SK-N-SH (cell line): ENCODE measurements around the gene PPP1R14B. TPM values are rescaled to one million over a fixed set of nuclear protein-coding genes. Genes with fewer than 3 reads are reported as not detected.

ENCODE experiments used
- CTCF ChIA-PET: fragments of 300-600, 350-600 bp; formaldehyde crosslinking; extraction: SDS; loops from one replicate; lab custom pipeline; 2021; lab: Yijun Ruan, JAX
- POLR2A ChIA-PET: fragments of 350-600 bp; sonication (Branson Sonifier 250); formaldehyde crosslinking; extraction: SDS; loops from one replicate; lab custom pipeline; 2020; ENCODE audit warnings: antibody characterized with exemption, inconsistent platforms; lab: Yijun Ruan, JAX
- DNase-seq: peaks from one replicate; pipeline ENCODE4 v3.0.0; 2012
- H2AFZ ChIP-seq: fragments of 200-600 bp; sonication (generic); 2 replicates; pipeline ENCODE4 v1.8.1; 2016; ENCODE audit warnings: antibody characterized with exemption, mild to moderate bottlenecking, low read depth
- H3F3A ChIP-seq: fragments of 200-600 bp; sonication (generic); replicated peaks from 2 replicates; pipeline ENCODE3; 2016; ENCODE audit warnings: antibody characterized with exemption, mild to moderate bottlenecking; ENCODE audit not compliant: insufficient read depth
- H3K27ac ChIP-seq, 2 experiments: fragments of 200-500 bp in 1 of 2; fragments of 200-600 bp in 1 of 2; sonication (Bioruptor generic) in 1 of 2; sonication (generic), shearing (Covaris generic) in 1 of 2; 2 replicates each; pipeline versions ENCODE4 v1.5.1 to v1.6.1; 2014 to 2016; ENCODE audit warnings: low read depth in 2 of 2, inconsistent platforms in 1 of 2, low read length in 1 of 2, mild to moderate bottlenecking in 1 of 2, mixed read lengths in 1 of 2
- H3K27me3 ChIP-seq: fragments of 200-600 bp; sonication (generic), shearing (Covaris generic); 2 replicates; pipeline ENCODE4 v1.6.1; 2016; ENCODE audit warnings: mixed run types; ENCODE audit not compliant: insufficient read depth
- H3K36me3 ChIP-seq, 2 experiments: fragments of 200-500 bp in 1 of 2; fragments of 200-600 bp in 1 of 2; sonication (Bioruptor generic) in 1 of 2; sonication (generic) in 1 of 2; replicated peaks in 1 of 2; 2 replicates each; pipeline versions ENCODE3 to v1.5.1; 2014 to 2016; ENCODE audit warnings: low read length in 1 of 2, mild to moderate bottlenecking in 1 of 2; ENCODE audit not compliant: insufficient read depth in 2 of 2, control insufficient read depth in 1 of 2
- H3K4me1 ChIP-seq, 2 experiments: fragments of 200-500 bp in 1 of 2; fragments of 200-600 bp in 1 of 2; sonication (Bioruptor generic) in 1 of 2; sonication (generic), shearing (Covaris generic) in 1 of 2; 2 replicates each; pipeline versions ENCODE4 v1.5.1 to v1.6.1; 2014 to 2016; ENCODE audit warnings: low read depth in 1 of 2, low read length in 1 of 2, mixed run types in 1 of 2; ENCODE audit not compliant: insufficient read depth in 2 of 2, control insufficient read depth in 1 of 2
- H3K4me2 ChIP-seq: fragments of 200-600 bp; sonication (generic), shearing (Covaris generic); 2 replicates; pipeline ENCODE4 v1.6.1; 2017; ENCODE audit warnings: mixed run types
- H3K4me3 ChIP-seq, 2 experiments: fragments of 200-500 bp in 1 of 2; fragments of 200-600 bp in 1 of 2; sonication (Bioruptor generic) in 1 of 2; sonication (generic), shearing (Covaris generic) in 1 of 2; 2 replicates each; pipeline versions ENCODE4 v1.5.1 to v1.8.1; 2014 to 2016; ENCODE audit warnings: low read depth in 2 of 2, inconsistent platforms in 1 of 2, low read length in 1 of 2, mild to moderate bottlenecking in 1 of 2, mixed read lengths in 1 of 2, moderate library complexity in 1 of 2
- H3K79me2 ChIP-seq: fragments of 200-600 bp; sonication (generic); 2 replicates; pipeline ENCODE4 v1.8.1; 2017; ENCODE audit warnings: mild to moderate bottlenecking; ENCODE audit not compliant: insufficient read depth
- H3K9ac ChIP-seq: fragments of 200-600 bp; sonication (generic); 2 replicates; pipeline ENCODE4 v1.6.1; 2017; ENCODE audit warnings: mixed run types
- H3K9me2 ChIP-seq: fragments of 200-600 bp; sonication (generic); 2 replicates; pipeline ENCODE4 v1.6.1; 2017; ENCODE audit warnings: mixed run types
- H3K9me3 ChIP-seq: fragments of 200-600 bp; sonication (generic); 2 replicates; pipeline ENCODE4 v1.6.1; 2017; ENCODE audit warnings: mixed run types, mild to moderate bottlenecking, moderate library complexity
- H4K20me1 ChIP-seq: fragments of 200-600 bp; sonication (generic); 2 replicates; pipeline ENCODE4 v1.6.1; 2017; ENCODE audit warnings: mild to moderate bottlenecking, mixed run types; ENCODE audit not compliant: insufficient read depth
- CHD2 ChIP-seq: fragments of 150-350 bp; IDR thresholded peaks from 2 replicates; pipeline ENCODE4 v1.6.1; 2018; ENCODE audit warnings: low read length; ENCODE audit not compliant: partially characterized antibody
- ELF1 ChIP-seq: IDR thresholded peaks from 2 replicates; pipeline ENCODE4 v1.4.0; 2012
- EZH2phosphoT487 ChIP-seq: fragments of 200-600 bp; sonication (generic); IDR thresholded peaks from 2 replicates; pipeline ENCODE4 v1.6.1; 2017; ENCODE audit warnings: low read depth, mixed run types, mild to moderate bottlenecking, antibody characterized with exemption, moderate library complexity, borderline replicate concordance
- FOSL2 ChIP-seq: IDR thresholded peaks from 2 replicates; pipeline ENCODE4 v1.4.0; 2012; ENCODE audit warnings: low read depth, mild to moderate bottlenecking, moderate library complexity, borderline replicate concordance
- FOXM1 ChIP-seq: IDR thresholded peaks from 2 replicates; pipeline ENCODE4 v1.4.0; 2012; ENCODE audit warnings: low read depth, mild to moderate bottlenecking
- GABPA ChIP-seq: IDR thresholded peaks from 2 replicates; pipeline ENCODE4 v1.4.0; 2012; ENCODE audit warnings: low read depth, mild to moderate bottlenecking
- GATA2 ChIP-seq: sonication (generic); formaldehyde crosslinking; IDR thresholded peaks from 2 replicates; pipeline ENCODE4 v1.5.0; 2020; ENCODE audit warnings: mild to moderate bottlenecking, missing genetic modification reagents
- JUND ChIP-seq: IDR thresholded peaks from 2 replicates; pipeline ENCODE4 v1.4.0; 2012
- NFIC ChIP-seq: IDR thresholded peaks from 2 replicates; pipeline ENCODE4 v1.4.0; 2012; ENCODE audit warnings: borderline replicate concordance
- NRF1 ChIP-seq: IDR thresholded peaks from 2 replicates; pipeline ENCODE4 v1.6.1; 2012; ENCODE audit warnings: low read depth, mild to moderate bottlenecking, low read length
- RAD21 ChIP-seq: IDR thresholded peaks from 2 replicates; pipeline ENCODE4 v1.6.1; 2012; ENCODE audit warnings: mild to moderate bottlenecking, low read length
- RXRA ChIP-seq: IDR thresholded peaks from 2 replicates; pipeline ENCODE4 v1.4.0; 2012; ENCODE audit warnings: low read depth, mild to moderate bottlenecking, borderline replicate concordance
- TAF1 ChIP-seq: IDR thresholded peaks from 2 replicates; pipeline ENCODE4 v1.6.1; 2012; ENCODE audit warnings: low read depth, mild to moderate bottlenecking, low read length, moderate library complexity, borderline replicate concordance
- TCF12 ChIP-seq: IDR thresholded peaks from 2 replicates; pipeline ENCODE4 v1.4.0; 2012
- USF1 ChIP-seq: IDR thresholded peaks from 2 replicates; pipeline ENCODE4 v1.4.0; 2012; ENCODE audit warnings: low read depth, borderline replicate concordance
- USF2 ChIP-seq: fragments of 150-350 bp; IDR thresholded peaks from 2 replicates; pipeline ENCODE4 v1.6.1; 2017; ENCODE audit warnings: antibody characterized with exemption, low read length, low read depth, borderline replicate concordance
- YY1 ChIP-seq: IDR thresholded peaks from 2 replicates; pipeline ENCODE4 v1.4.0; 2012; ENCODE audit warnings: low read depth, mild to moderate bottlenecking
- ZBTB33 ChIP-seq: IDR thresholded peaks from 2 replicates; pipeline ENCODE4 v1.4.0; 2012; ENCODE audit warnings: low read depth, borderline replicate concordance
- WGBS: methylation state at CpG from one replicate; pipeline ENCODE4 v1.1.6; 2017; ENCODE audit warnings: low lambda C conversion rate; 5-methylcytosine and 5-hydroxymethylcytosine counted together
- polyA plus RNA-seq, 3 experiments: library from polyadenylated mRNA; depleted of rRNA; stranded (reverse); fragments of >200 nt; gene quantifications; 2 replicates each; pipeline ENCODE4 v1.2.3, GENCODE V29; 2012
- TF ChIP-seq, protein P1 (sequence below): IDR thresholded peaks from 2 replicates; pipeline ENCODE4; 2012
- TF ChIP-seq, protein P2 (sequence below): fragments of 200-600 bp; sonication (generic); IDR thresholded peaks from 2 replicates; pipeline ENCODE4 v1.6.1; 2017; ENCODE audit warnings: antibody characterized with exemption, mild to moderate bottlenecking, moderate library complexity

The PPP1R14B gene
- polyA plus RNA-seq, 1 of the 3 experiments (the other 2 are of a cell fraction): 523 TPM

GRCh38 chr11:64241241-64241490 is 5.6 kb downstream of the PPP1R14B start:
- Histone ChIP-seq H3K36me3 (peaks cover 10 to 32% of the 10 kb centered on the region in 2 experiments), H3K4me2 (peak overlapping the region; percentile 93), H2AFZ (peak overlapping the region; percentile 63; the same call in 1 of the 2 replicates), H3K9me2 (no peaks in the 10 kb centered on the region), H3K27me3 (no peaks in the 10 kb centered on the region), H3K27ac (peak overlapping the region; percentile 94 to 98), H3K4me3 (peak overlapping the region; percentile 64 to 92), H3K4me1 (peaks cover 15 to 38% of the 10 kb centered on the region in 2 experiments; a peak in 2 of 4 replicates), H3K9me3 (no peaks in the 10 kb centered on the region), H4K20me1 (no peaks in the 10 kb centered on the region), H3F3A (peaks cover 28% of the 10 kb centered on the region), H3K9ac (peak overlapping the region; percentile 83), H3K79me2 (peaks cover 46% of the 10 kb centered on the region)
- no peak for TF ChIP-seq EZH2phosphoT487
- no peak for TF ChIP-seq USF1
- TF ChIP-seq JUND: no peak
- no peak for DNase-seq
- ChIA-PET POLR2A (interaction anchor here (0.6 to 12.4 kb wide), 11 partner anchors 8 to 152 kb away, joined by 3 to 112 read pairs (median 4); partner anchors contain the start of genes BAD, DNAJC4, ESRRA and GPR137), CTCF (interaction anchor here (0.6 to 3.3 kb wide), 2 partner anchors 10 to 89 kb away, joined by 3 to 17 read pairs; partner anchors contain the start of gene PLCB3)
- 4% methylated on average over 15 of the region's 24 CpGs for WGBS

- POLR2A ChIA-PET: interaction anchor here (0.6 to 12.4 kb wide), 10 partner anchors 8 to 151 kb away, joined by 3 to 112 read pairs (median 4); partner anchors contain the start of genes DNAJC4, ESRRA, NUDT22 and TRPT1
- H3K27ac ChIP-seq: peak within 1 kb of the TSS; percentile 94 to 98
- CTCF ChIA-PET: interaction anchor here (0.6 to 3.3 kb wide), 3 partner anchors 11 to 88 kb away, joined by 3 to 17 read pairs (median 3); partner anchors contain the start of gene PLCB3
- TF ChIP-seq NRF1 (peak; percentile 83), TCF12 (no peak), FOSL2 (no peak), CHD2 (peak; percentile 21), RAD21 (no peak), FOXM1 (peak; percentile 84), ELF1 (peak; percentile 74), GATA2 (CRISPR knock-in tag) (no peak), NFIC (peak; percentile 36), TAF1 (peak; percentile 91; the same call in 1 of the 2 replicates), GABPA (peak; percentile 89), USF2 (no peak), ZBTB33 (no peak), EZH2phosphoT487 (no peak), RXRA (peak; percentile 52; the same call in 1 of the 2 replicates), YY1 (no peak)
- TF ChIP-seq, protein P1, sequence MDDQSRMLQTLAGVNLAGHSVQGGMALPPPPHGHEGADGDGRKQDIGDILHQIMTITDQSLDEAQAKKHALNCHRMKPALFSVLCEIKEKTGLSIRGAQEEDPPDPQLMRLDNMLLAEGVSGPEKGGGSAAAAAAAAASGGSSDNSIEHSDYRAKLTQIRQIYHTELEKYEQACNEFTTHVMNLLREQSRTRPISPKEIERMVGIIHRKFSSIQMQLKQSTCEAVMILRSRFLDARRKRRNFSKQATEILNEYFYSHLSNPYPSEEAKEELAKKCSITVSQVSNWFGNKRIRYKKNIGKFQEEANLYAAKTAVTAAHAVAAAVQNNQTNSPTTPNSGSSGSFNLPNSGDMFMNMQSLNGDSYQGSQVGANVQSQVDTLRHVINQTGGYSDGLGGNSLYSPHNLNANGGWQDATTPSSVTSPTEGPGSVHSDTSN: no peak; the same call in 1 of the 2 replicates
- TF ChIP-seq, protein P2, sequence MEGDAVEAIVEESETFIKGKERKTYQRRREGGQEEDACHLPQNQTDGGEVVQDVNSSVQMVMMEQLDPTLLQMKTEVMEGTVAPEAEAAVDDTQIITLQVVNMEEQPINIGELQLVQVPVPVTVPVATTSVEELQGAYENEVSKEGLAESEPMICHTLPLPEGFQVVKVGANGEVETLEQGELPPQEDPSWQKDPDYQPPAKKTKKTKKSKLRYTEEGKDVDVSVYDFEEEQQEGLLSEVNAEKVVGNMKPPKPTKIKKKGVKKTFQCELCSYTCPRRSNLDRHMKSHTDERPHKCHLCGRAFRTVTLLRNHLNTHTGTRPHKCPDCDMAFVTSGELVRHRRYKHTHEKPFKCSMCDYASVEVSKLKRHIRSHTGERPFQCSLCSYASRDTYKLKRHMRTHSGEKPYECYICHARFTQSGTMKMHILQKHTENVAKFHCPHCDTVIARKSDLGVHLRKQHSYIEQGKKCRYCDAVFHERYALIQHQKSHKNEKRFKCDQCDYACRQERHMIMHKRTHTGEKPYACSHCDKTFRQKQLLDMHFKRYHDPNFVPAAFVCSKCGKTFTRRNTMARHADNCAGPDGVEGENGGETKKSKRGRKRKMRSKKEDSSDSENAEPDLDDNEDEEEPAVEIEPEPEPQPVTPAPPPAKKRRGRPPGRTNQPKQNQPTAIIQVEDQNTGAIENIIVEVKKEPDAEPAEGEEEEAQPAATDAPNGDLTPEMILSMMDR: no peak
These were observed 6.1 kb downstream of the PPP1R14B start, which contains the start of gene FKBP2 for GRCh38 chr11:64240435-64241240. Gene FKBP2, plus strand, starts transcription at chr11:64241095. Its CDS starts 1,293 bp downstream, at chr11:64242388.

More at GRCh38 chr11:64240435-64241240, 6.1 kb downstream of the PPP1R14B start, which contains the start of gene FKBP2:
- DNase-seq: peak; percentile 97
- Histone ChIP-seq H3K9me2 (no peaks in the 10 kb centered on the region), H3K9me3 (no peaks in the 10 kb centered on the region), H3K4me1 (peaks cover 15 to 41% of the 10 kb centered on the region in 2 experiments; a peak in 2 of 4 replicates), H2AFZ (peak within 1 kb of the TSS; percentile 63; the same call in 1 of the 2 replicates), H4K20me1 (no peaks in the 10 kb centered on the region), H3F3A (peaks cover 28% of the 10 kb centered on the region), H3K79me2 (peaks cover 43% of the 10 kb centered on the region), H3K9ac (peak within 1 kb of the TSS; percentile 84), H3K27me3 (no peaks in the 10 kb centered on the region), H3K4me3 (peak within 1 kb of the TSS; percentile 78 to 92), H3K36me3 (peaks cover 10 to 32% of the 10 kb centered on the region in 2 experiments), H3K4me2 (peak within 1 kb of the TSS; percentile 98)
- WGBS: under 1% methylated on average over 40 of the region's 58 CpGs
